ENCODE results near the gene ZBED6. TPM values are rescaled to one million over a fixed set of nuclear protein-coding genes. Genes with fewer than 3 reads are reported as not detected.
"Not testable (repeated sequence)": the region's sequence is repeated elsewhere in the genome, so short reads cannot be mapped to it uniquely, and the experiment has no call there.

The ZBED6 gene, protein sequence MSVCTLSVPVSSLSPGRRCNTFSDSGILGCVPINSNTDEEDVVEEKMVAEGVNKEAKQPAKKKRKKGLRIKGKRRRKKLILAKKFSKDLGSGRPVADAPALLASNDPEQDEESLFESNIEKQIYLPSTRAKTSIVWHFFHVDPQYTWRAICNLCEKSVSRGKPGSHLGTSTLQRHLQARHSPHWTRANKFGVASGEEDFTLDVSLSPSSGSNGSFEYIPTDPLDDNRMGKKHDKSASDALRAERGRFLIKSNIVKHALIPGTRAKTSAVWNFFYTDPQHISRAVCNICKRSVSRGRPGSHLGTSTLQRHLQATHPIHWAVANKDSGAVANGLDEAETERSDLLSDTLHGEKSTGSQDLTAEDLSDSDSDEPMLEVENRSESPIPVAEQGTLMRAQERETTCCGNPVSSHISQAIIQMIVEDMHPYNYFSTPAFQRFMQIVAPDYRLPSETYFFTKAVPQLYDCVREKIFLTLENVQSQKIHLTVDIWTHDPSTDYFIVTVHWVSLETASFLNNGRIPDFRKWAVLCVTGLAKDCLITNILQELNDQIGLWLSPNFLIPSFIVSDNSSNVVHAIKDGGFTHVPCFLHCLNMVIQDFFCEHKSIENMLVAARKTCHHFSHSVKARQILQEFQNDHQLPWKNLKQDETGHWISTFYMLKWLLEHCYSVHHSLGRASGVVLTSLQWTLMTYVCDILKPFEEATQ (N-terminal part only)
- 10 to 100 TPM; 15.2 to 27.3 (median 18.3) TPM for total RNA-seq

DNA sequence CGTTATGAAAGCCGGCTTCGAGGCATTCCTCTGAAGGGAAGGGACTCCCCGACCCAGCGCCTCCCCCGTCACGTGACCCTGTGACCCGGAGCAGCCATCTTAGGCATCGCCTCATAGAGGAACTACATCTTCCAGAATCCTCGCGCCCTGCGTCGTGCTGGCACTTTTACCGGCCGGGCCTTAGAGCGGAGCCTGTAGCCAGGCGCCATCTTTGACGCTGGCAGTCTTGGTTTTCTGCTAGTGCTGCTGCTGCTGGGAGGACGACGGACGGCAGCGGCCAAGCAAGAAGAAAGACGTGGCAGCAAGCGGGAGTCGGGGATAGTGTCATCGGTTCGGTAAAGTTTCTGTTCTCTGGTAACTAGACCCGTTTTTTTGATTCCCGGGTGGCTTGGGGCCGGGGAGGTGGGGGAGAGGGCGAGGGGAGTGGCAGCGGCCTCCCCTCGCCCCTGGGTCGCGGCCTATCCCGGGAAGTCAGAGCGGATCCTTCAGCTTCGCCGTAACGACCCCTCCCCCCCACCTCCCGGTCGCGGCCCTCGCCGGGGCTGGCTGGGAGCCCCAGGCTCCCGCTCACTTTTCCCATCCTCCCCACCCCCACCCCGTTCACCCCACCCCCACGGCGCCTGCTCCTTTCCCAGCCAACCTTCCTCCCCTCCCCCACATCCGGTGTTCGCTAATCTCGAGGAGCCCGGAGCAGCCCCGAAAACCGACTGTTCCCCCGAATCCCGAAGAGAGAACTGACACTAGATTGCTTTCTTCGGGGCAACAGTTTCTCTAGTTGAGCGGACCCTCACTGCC is at the start of gene ZBED6, which contains the start of gene ZC3H11A:
Gene ZBED6 (plus strand): TSS at position 183 of the 795 bp plus-strand sequence. CDS start 1,900 bp downstream, outside the sequence.
Gene ZC3H11A (plus strand): TSS at position 183 of the 795 bp plus-strand sequence. CDS start 21,448 bp downstream, outside the sequence.
- peak within 1 kb of the TSS; percentile 72 for H3K4me3 ChIP-seq (ENCODE audit: low read depth, poor library complexity, severe bottlenecking)
- peak; percentile 99 to 100 for DNase-seq (ENCODE audit: low spot score in 2 of 2)
- WGBS, 2 donors: 0 to 1% methylated on average over 42 to 56 of the region's 59 CpGs
- TF ChIP-seq, protein P1, sequence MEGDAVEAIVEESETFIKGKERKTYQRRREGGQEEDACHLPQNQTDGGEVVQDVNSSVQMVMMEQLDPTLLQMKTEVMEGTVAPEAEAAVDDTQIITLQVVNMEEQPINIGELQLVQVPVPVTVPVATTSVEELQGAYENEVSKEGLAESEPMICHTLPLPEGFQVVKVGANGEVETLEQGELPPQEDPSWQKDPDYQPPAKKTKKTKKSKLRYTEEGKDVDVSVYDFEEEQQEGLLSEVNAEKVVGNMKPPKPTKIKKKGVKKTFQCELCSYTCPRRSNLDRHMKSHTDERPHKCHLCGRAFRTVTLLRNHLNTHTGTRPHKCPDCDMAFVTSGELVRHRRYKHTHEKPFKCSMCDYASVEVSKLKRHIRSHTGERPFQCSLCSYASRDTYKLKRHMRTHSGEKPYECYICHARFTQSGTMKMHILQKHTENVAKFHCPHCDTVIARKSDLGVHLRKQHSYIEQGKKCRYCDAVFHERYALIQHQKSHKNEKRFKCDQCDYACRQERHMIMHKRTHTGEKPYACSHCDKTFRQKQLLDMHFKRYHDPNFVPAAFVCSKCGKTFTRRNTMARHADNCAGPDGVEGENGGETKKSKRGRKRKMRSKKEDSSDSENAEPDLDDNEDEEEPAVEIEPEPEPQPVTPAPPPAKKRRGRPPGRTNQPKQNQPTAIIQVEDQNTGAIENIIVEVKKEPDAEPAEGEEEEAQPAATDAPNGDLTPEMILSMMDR (IDR thresholded peaks at IDR 0.05): no peak
- peak in 1 of 2 donors; percentile 53 for TF ChIP-seq POLR2A (IDR thresholded peaks at IDR 0.05)
- intact Hi-C loops (cut with DNase I; ENCODE audit: low total_unique reads): no loop called here

DNA sequence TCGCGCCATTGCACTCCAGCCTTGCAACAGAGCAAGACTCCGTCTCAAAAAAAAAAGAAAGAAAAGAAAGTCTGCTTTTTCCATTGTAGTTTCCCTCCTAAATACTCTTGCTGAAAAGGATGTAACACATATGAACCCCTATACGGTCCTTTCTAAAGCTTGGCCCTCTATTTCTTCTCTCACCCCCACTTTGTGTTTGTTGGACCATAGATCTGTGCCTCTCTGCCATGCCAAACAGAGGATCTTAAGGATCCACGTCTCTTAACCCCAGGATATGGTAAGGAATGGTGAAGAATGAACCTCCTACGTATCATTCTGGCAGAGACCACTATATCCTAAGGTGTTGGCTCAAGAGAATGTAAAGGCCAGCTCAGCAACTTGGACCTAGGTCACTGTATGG is 49.1 kb upstream of the ZBED6 start:
- intact Hi-C loops (cut with DNase I; ENCODE audit: low total_unique reads): no loop called here
- WGBS, 2 donors: 90 to 95% methylated on average over 6 of the region's 6 CpGs
- TF ChIP-seq, protein P1 (IDR thresholded peaks at IDR 0.05): no peak
- no peak for TF ChIP-seq POLR2A (IDR thresholded peaks at IDR 0.05)

DNA sequence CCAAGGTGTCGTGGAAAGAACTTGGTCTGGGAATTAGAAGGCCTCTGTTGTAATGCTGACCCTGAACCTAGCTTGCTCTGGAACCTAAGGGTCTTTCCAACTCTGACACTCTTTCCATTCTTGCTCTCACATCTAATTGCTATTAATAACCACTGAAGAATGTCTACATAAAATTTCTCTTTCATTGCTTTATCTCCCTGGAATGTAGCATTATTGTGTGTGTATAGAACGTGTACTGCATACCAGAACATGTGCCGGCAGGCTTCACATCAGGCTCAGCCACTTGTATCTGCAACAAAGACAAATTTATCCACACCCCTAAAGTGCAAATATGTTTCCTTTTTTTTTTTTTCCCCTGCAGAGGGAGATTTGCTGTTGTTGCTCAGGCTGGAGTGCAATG is 44.4 kb upstream of the ZBED6 start:
- intact Hi-C loops (cut with DNase I; ENCODE audit: low total_unique reads): no loop called here
- H3K4me3 ChIP-seq (ENCODE audit: low read depth, poor library complexity, severe bottlenecking): no peak overlapping the region
- 49 to 51% methylated on average over 3 of the region's 3 CpGs for WGBS, 2 donors
- TF ChIP-seq POLR2A (IDR thresholded peaks at IDR 0.05): no peak
- TF ChIP-seq, protein P1 (IDR thresholded peaks at IDR 0.05): no peak
- DNase-seq (ENCODE audit: low spot score in 2 of 2): no peak

More for the DNA sequence above, 49.1 kb upstream of the ZBED6 start:
- no peak overlapping the region for H3K4me3 ChIP-seq (ENCODE audit: low read depth, poor library complexity, severe bottlenecking)
- DNase-seq (ENCODE audit: low spot score in 2 of 2): no peak

DNA sequence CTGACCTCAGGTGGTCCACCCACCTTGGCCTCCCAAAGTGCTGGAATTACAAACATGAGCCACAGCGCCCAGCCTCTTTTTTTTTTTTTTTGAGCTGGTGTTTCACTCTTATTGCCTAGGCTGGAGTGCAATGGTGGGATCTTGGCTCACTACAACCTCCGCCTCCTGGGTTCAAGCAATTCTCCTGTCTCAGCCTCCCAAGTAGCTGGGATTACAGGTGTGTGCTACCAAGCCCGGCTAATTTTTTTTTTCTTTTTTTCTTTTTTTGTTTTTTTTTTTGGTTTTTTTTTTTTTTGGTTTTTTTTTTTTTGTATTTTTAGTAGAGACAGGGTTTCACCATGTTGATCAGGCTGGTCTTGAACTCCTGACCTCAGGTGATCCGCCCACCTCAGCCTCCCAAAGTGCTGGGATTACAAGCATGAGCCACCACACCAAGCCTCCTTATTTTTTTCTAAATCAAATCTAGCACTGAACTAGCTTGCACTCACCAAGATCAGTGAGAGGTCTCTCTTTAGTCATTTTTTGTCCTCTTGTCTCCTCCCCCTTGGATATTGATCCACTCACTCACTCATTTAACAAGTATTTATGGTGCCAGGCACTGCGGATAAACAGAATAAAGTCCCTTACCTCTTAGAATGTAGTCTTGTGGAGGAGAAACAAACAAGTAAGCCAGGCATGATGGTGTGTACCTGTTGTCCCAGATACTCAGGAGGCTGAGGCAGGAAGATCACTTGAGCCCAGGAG is 43.6 kb upstream of the ZBED6 start:
- 79 to 82% methylated on average over 5 of the region's 5 CpGs for WGBS, 2 donors
- H3K4me3 ChIP-seq (ENCODE audit: low read depth, poor library complexity, severe bottlenecking); intact Hi-C loops (cut with DNase I; ENCODE audit: low total_unique reads); DNase-seq (ENCODE audit: low spot score in 2 of 2): not testable (repeated sequence)

DNA sequence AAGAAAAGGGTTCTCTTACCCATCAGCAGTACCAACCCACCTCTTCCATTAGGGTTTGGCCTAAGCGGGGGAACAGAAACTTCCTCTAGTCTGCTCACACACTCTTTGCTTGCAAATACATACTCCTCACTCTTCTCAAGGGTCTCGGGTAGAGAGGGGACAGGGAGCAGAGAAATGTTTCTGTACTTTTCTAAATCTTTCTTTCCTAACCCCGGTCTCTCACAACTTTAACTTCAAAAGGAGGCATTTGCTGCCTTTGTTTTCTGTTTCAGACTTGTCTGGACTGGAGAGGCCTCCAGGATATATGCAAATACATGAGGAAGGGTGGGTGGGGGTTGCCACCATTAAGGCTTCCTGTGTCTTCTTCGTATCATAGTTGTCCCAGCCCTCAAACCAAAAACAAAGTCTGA is 41.0 kb upstream of the ZBED6 start:
- 41 to 50% methylated on average over 4 of the region's 4 CpGs for WGBS, 2 donors
- TF ChIP-seq, protein P1 (IDR thresholded peaks at IDR 0.05): no peak
- TF ChIP-seq POLR2A (IDR thresholded peaks at IDR 0.05): no peak
- intact Hi-C loops (cut with DNase I; ENCODE audit: low total_unique reads): no loop called here
- no peak overlapping the region for H3K4me3 ChIP-seq (ENCODE audit: low read depth, poor library complexity, severe bottlenecking)
- no peak for DNase-seq (ENCODE audit: low spot score in 2 of 2)
